Measurements from ENCODE around the gene ROR2. TPM values are rescaled to one million over a fixed set of nuclear protein-coding genes. Genes with fewer than 3 reads are reported as not detected.

The ROR2 gene
- total and polyA plus RNA-seq, 2 experiments from 2014 or later = 7.1 to 12.9 TPM

GRCh38 chr9:91766315-91767069 is 183.5 kb downstream of the ROR2 start:
- no peak overlapping the region for H3K9ac ChIP-seq
- no peaks in the 10 kb centered on the region for H3K9me2 ChIP-seq (ENCODE audit: insufficient read depth)
- no peaks in the 10 kb centered on the region for H3K79me2 ChIP-seq (ENCODE audit: insufficient read depth)
- H3K27me3 ChIP-seq (replicated peaks; ENCODE audit: insufficient read depth) = no peaks in the 10 kb centered on the region
- H3K4me1 ChIP-seq (ENCODE audit: insufficient read depth) = peaks cover 8% of the 10 kb centered on the region
- no peak overlapping the region for H2AFZ ChIP-seq
- no peaks in the 10 kb centered on the region for H3K9me3 ChIP-seq (ENCODE audit: low read depth)
- in situ Hi-C loops (cut with MboI) = no loop called here
- no peaks in the 10 kb centered on the region for H4K20me1 ChIP-seq (ENCODE audit: insufficient read depth)
- H3K4me3 ChIP-seq = no peak overlapping the region
- TF ChIP-seq EZH2 (IDR thresholded peaks at IDR 0.05; ENCODE audit: insufficient read depth, poor library complexity, severe bottlenecking) (no peak), EZH2phosphoT487 (IDR thresholded peaks at IDR 0.05; ENCODE audit: insufficient read depth, low read depth) (no peak)
- no peak for DNase-seq
- 58 to 60% methylated on average over 8 of the region's 8 CpGs for WGBS, 2 experiments (ENCODE audit: low coverage in 1 of 2, low lambda C conversion rate in 2 of 2, missing lambda C conversion rate in 2 of 2)
- H3K36me3 ChIP-seq (ENCODE audit: low read depth) = no peaks in the 10 kb centered on the region
- peaks cover 11% of the 10 kb centered on the region for H3F3A ChIP-seq (ENCODE audit: insufficient read depth)
- no peak overlapping the region for H3K27ac ChIP-seq
- no peak overlapping the region for H3K4me2 ChIP-seq (ENCODE audit: unreplicated experiment)

- TF ChIP-seq EZH2 (IDR thresholded peaks at IDR 0.05; ENCODE audit: insufficient read depth, poor library complexity, severe bottlenecking) (no peak), EZH2phosphoT487 (IDR thresholded peaks at IDR 0.05; ENCODE audit: insufficient read depth, low read depth) (no peak)
- 48 to 55% methylated on average over 1 of the region's 1 CpG for WGBS, 2 experiments (ENCODE audit: low coverage in 1 of 2, low lambda C conversion rate in 2 of 2, missing lambda C conversion rate in 2 of 2)
- no peak for DNase-seq
- H3K9ac ChIP-seq = no peak overlapping the region
- no peak overlapping the region for H3K4me2 ChIP-seq (ENCODE audit: unreplicated experiment)
- H3K27me3 ChIP-seq (replicated peaks; ENCODE audit: insufficient read depth) = no peaks in the 10 kb centered on the region
- no peaks in the 10 kb centered on the region for H4K20me1 ChIP-seq (ENCODE audit: insufficient read depth)
- no peak overlapping the region for H3K4me3 ChIP-seq
- no peaks in the 10 kb centered on the region for H3K9me3 ChIP-seq (ENCODE audit: low read depth)
- H3F3A ChIP-seq (ENCODE audit: insufficient read depth) = peaks cover 3% of the 10 kb centered on the region; the same call in 1 of the 2 replicates
- no peaks in the 10 kb centered on the region for H3K36me3 ChIP-seq (ENCODE audit: low read depth)
- H3K4me1 ChIP-seq (ENCODE audit: insufficient read depth) = no peaks in the 10 kb centered on the region
- H3K79me2 ChIP-seq (ENCODE audit: insufficient read depth) = no peaks in the 10 kb centered on the region
- H3K27ac ChIP-seq = no peak overlapping the region
- H3K9me2 ChIP-seq (ENCODE audit: insufficient read depth) = no peaks in the 10 kb centered on the region
- in situ Hi-C loops (cut with MboI) = no loop called here
- no peak overlapping the region for H2AFZ ChIP-seq
These were observed 184.7 kb downstream of the ROR2 start for GRCh38 chr9:91765296-91765695.

GRCh38 chr9:91764661-91765060 is 185.4 kb downstream of the ROR2 start:
- H3K79me2 ChIP-seq (ENCODE audit: insufficient read depth) = no peaks in the 10 kb centered on the region
- H3K9me2 ChIP-seq (ENCODE audit: insufficient read depth) = no peaks in the 10 kb centered on the region
- TF ChIP-seq EZH2phosphoT487 (IDR thresholded peaks at IDR 0.05; ENCODE audit: insufficient read depth, low read depth) = no peak
- no peak for TF ChIP-seq EZH2 (IDR thresholded peaks at IDR 0.05; ENCODE audit: insufficient read depth, poor library complexity, severe bottlenecking)
- no peak overlapping the region for H3K4me3 ChIP-seq
- WGBS, 2 experiments (ENCODE audit: low coverage in 1 of 2, low lambda C conversion rate in 2 of 2, missing lambda C conversion rate in 2 of 2) = 86 to 89% methylated on average over 2 of the region's 2 CpGs
- no peak overlapping the region for H3K4me2 ChIP-seq (ENCODE audit: unreplicated experiment)
- no peak overlapping the region for H2AFZ ChIP-seq
- in situ Hi-C loops (cut with MboI) = no loop called here
- H3K9me3 ChIP-seq (ENCODE audit: low read depth) = no peaks in the 10 kb centered on the region
- H3K27ac ChIP-seq = no peak overlapping the region
- H3K36me3 ChIP-seq (ENCODE audit: low read depth) = no peaks in the 10 kb centered on the region
- no peaks in the 10 kb centered on the region for H3F3A ChIP-seq (ENCODE audit: insufficient read depth)
- no peak overlapping the region for H3K9ac ChIP-seq
- DNase-seq = no peak
- no peaks in the 10 kb centered on the region for H3K4me1 ChIP-seq (ENCODE audit: insufficient read depth)
- no peaks in the 10 kb centered on the region for H4K20me1 ChIP-seq (ENCODE audit: insufficient read depth)
- no peaks in the 10 kb centered on the region for H3K27me3 ChIP-seq (replicated peaks; ENCODE audit: insufficient read depth)

- Histone ChIP-seq H3K27me3 (replicated peaks; ENCODE audit: insufficient read depth) (no peaks in the 10 kb centered on the region), H3K4me1 (ENCODE audit: insufficient read depth) (peaks cover under 1% of the 10 kb centered on the region; the same call in 1 of the 2 replicates), H3K9ac (no peak overlapping the region), H2AFZ (no peak overlapping the region), H4K20me1 (ENCODE audit: insufficient read depth) (no peaks in the 10 kb centered on the region), H3F3A (ENCODE audit: insufficient read depth) (no peaks in the 10 kb centered on the region), H3K4me2 (ENCODE audit: unreplicated experiment) (no peak overlapping the region), H3K27ac (no peak overlapping the region), H3K36me3 (ENCODE audit: low read depth) (no peaks in the 10 kb centered on the region), H3K79me2 (ENCODE audit: insufficient read depth) (no peaks in the 10 kb centered on the region), H3K9me3 (ENCODE audit: low read depth) (no peaks in the 10 kb centered on the region), H3K9me2 (ENCODE audit: insufficient read depth) (no peaks in the 10 kb centered on the region), H3K4me3 (no peak overlapping the region)
- no peak for TF ChIP-seq EZH2 (IDR thresholded peaks at IDR 0.05; ENCODE audit: insufficient read depth, poor library complexity, severe bottlenecking)
- no peak for TF ChIP-seq EZH2phosphoT487 (IDR thresholded peaks at IDR 0.05; ENCODE audit: insufficient read depth, low read depth)
- no peak for DNase-seq
- WGBS, 2 experiments (ENCODE audit: low coverage in 1 of 2, low lambda C conversion rate in 2 of 2, missing lambda C conversion rate in 2 of 2) = 93 to 94% methylated on average over 4 of the region's 4 CpGs
- in situ Hi-C loops (cut with MboI) = no loop called here
These were observed 188.7 kb downstream of the ROR2 start for GRCh38 chr9:91761362-91761761.

Data from GM23248 (cell line).